Activated CD8-positive, alpha-beta T cell treated with anti-CD3 and anti-CD28 coated beads, Interleukin-2, amount 10 ng/mL, durations not matched to agents 7 days and 5 days (primary cell): ENCODE measurements around the gene ZG16. TPM values are rescaled to one million over a fixed set of nuclear protein-coding genes. Genes with fewer than 3 reads are reported as not detected.

Experiments
- ATAC-seq: fragments of 150-1000 bp; cut with Tn5 transposase; one replicate; pipeline ENCODE4 v1.10.0; 2021; ENCODE audit warnings: moderate library complexity
- CTCF ChIA-PET: fragments of 350-600 bp; sonication (Branson Sonifier 250); formaldehyde crosslinking; loops from one replicate; lab custom pipeline; 2021; ENCODE audit warnings: antibody characterized with exemption; lab: Charles Lee
- POLR2A ChIA-PET: fragments of 350-600 bp; sonication (Branson Sonifier 250); formaldehyde crosslinking; loops from one replicate; lab custom pipeline; 2021; ENCODE audit warnings: antibody characterized with exemption; lab: Charles Lee
- DNase-seq: peaks from one replicate; pipeline ENCODE4 v3.0.0-alpha.2; 2020
- H3K27ac Mint-ChIP-seq: one replicate; pipeline ENCODE4 v1.8.0; 2021; ENCODE audit warnings: mild to moderate bottlenecking, mixed read lengths
- H3K27me3 Mint-ChIP-seq: one replicate; pipeline ENCODE4 v1.8.0; 2021; ENCODE audit warnings: low read depth, mixed read lengths
- H3K36me3 Mint-ChIP-seq: one replicate; pipeline ENCODE4 v1.8.0; 2021; ENCODE audit warnings: low read depth, mixed read lengths
- H3K4me1 Mint-ChIP-seq: one replicate; pipeline ENCODE4 v1.8.0; 2021; ENCODE audit warnings: low read depth, mixed read lengths
- H3K4me3 Mint-ChIP-seq: one replicate; pipeline ENCODE4 v1.8.0; 2021; ENCODE audit warnings: mild to moderate bottlenecking, mixed read lengths
- H3K9me3 Mint-ChIP-seq: one replicate; pipeline ENCODE4 v1.8.0; 2022; ENCODE audit warnings: mixed read lengths; ENCODE audit not compliant: insufficient read depth
- total RNA-seq, 2 experiments: library from RNA; stranded (reverse); gene quantifications; one replicate each; pipeline ENCODE4 v1.2.3, GENCODE V29; 2021

Gene ZG16
- total RNA-seq, 2 experiments from 2014 or later: not detected

GRCh38 chr16:29816694-29817441 is 38.8 kb downstream of the ZG16 start:
- ChIA-PET POLR2A (interaction anchor here (0.7 to 2.3 kb wide), 9 partner anchors 9 to 368 kb away, joined by 3 to 24 read pairs (median 9); partner anchors contain the start of genes KCTD13, KIF22 and MAZ), CTCF (interaction anchor here (0.6 to 8.0 kb wide), 25 partner anchors 9 to 238 kb away, joined by 3 to 106 read pairs (median 5); partner anchors contain the start of genes KCTD13, KIF22 and MAZ)
- ATAC-seq (peak; percentile 46), DNase-seq (peak; percentile 84)
- peaks cover 69% of the 10 kb centered on the region for H3K4me1 Mint-ChIP-seq
- H3K36me3 Mint-ChIP-seq: peaks cover 41% of the 10 kb centered on the region
- peak overlapping the region; percentile 92 for H3K27ac Mint-ChIP-seq
- H3K9me3 Mint-ChIP-seq: no peaks in the 10 kb centered on the region
- H3K27me3 Mint-ChIP-seq: peaks cover 5% of the 10 kb centered on the region
- peak overlapping the region; percentile 98 for H3K4me3 Mint-ChIP-seq

- ATAC-seq: no peak
- ChIA-PET CTCF (interaction anchor here (1.0 to 8.0 kb wide), 8 partner anchors 9 to 180 kb away, joined by 3 to 106 read pairs (median 46); partner anchors contain the start of genes KIF22 and MAZ), POLR2A (interaction anchor here (1.3 to 4.1 kb wide), 4 partner anchors 9 to 109 kb away, joined by 4 to 29 read pairs (median 7); no protein-coding TSS in a partner anchor)
- peak overlapping the region; percentile 83 for H3K27ac Mint-ChIP-seq
- H3K4me1 Mint-ChIP-seq: peaks cover 71% of the 10 kb centered on the region
- peaks cover 47% of the 10 kb centered on the region for H3K36me3 Mint-ChIP-seq
- no peaks in the 10 kb centered on the region for H3K9me3 Mint-ChIP-seq
- no peaks in the 10 kb centered on the region for H3K27me3 Mint-ChIP-seq
- peak overlapping the region; percentile 98 for H3K4me3 Mint-ChIP-seq
- no peak for DNase-seq
Observed at GRCh38 chr16:29818082-29818481, 40.0 kb downstream of the ZG16 start.

GRCh38 chr16:29819506-29819905 is 41.5 kb downstream of the ZG16 start:
- ChIA-PET POLR2A (interaction anchor here (0.8 to 4.1 kb wide), 5 partner anchors 8 to 29 kb away, joined by 3 to 29 read pairs (median 5); partner anchors contain the start of genes MAZ and PRRT2), CTCF (interaction anchor here (0.7 to 8.0 kb wide), 7 partner anchors 11 to 176 kb away, joined by 3 to 106 read pairs (median 5); partner anchors contain the start of genes HIRIP3, INO80E and KIF22)
- Mint-ChIP-seq H3K27me3 (no peaks in the 10 kb centered on the region), H3K36me3 (peaks cover 47% of the 10 kb centered on the region), H3K4me3 (peak overlapping the region; percentile 97), H3K4me1 (peaks cover 70% of the 10 kb centered on the region), H3K27ac (peak overlapping the region; percentile 89), H3K9me3 (no peaks in the 10 kb centered on the region)
- ATAC-seq: no peak
- no peak for DNase-seq

- peak; percentile 14 for ATAC-seq
Observed at GRCh38 chr16:29820271-29820701, 42.2 kb downstream of the ZG16 start, which contains the start of gene MVP. MVP (plus strand) TSS chr16:29820462; CDS start chr16:29830550, 10,088 bp downstream.

GRCh38 chr16:29820730-29821642 is 42.9 kb downstream of the ZG16 start:
- Mint-ChIP-seq H3K36me3 (peaks cover 53% of the 10 kb centered on the region), H3K4me3 (peak overlapping the region; percentile 97), H3K4me1 (peaks cover 74% of the 10 kb centered on the region), H3K9me3 (no peaks in the 10 kb centered on the region), H3K27ac (peak overlapping the region; percentile 89), H3K27me3 (no peaks in the 10 kb centered on the region)
- ChIA-PET CTCF (interaction anchor here (1.1 to 8.0 kb wide), 11 partner anchors 13 to 235 kb away, joined by 3 to 106 read pairs (median 5); partner anchors contain the start of genes KIF22 and TAOK2), POLR2A (interaction anchor here (1.0 to 4.1 kb wide), 7 partner anchors 8 to 105 kb away, joined by 3 to 29 read pairs (median 7); partner anchors contain the start of genes KCTD13 and KIF22)
- DNase-seq (peak; percentile 67), ATAC-seq (peak; percentile 6)

More at GRCh38 chr16:29820271-29820701, 42.2 kb downstream of the ZG16 start, which contains the start of gene MVP:
- Mint-ChIP-seq H3K36me3 (peaks cover 52% of the 10 kb centered on the region), H3K4me1 (peaks cover 70% of the 10 kb centered on the region), H3K4me3 (peak within 1 kb of the TSS; percentile 97), H3K9me3 (no peaks in the 10 kb centered on the region), H3K27ac (peak within 1 kb of the TSS; percentile 89), H3K27me3 (no peaks in the 10 kb centered on the region)
- CTCF ChIA-PET: interaction anchor here (0.7 to 8.0 kb wide), 11 partner anchors 12 to 235 kb away, joined by 3 to 106 read pairs (median 5); partner anchors contain the start of genes HIRIP3, INO80E, KIF22 and TAOK2
- POLR2A ChIA-PET: interaction anchor here (0.8 to 4.1 kb wide), 9 partner anchors 9 to 106 kb away, joined by 3 to 29 read pairs (median 5); partner anchors contain the start of genes KCTD13, KIF22 and PRRT2
- DNase-seq: peak; percentile 68

- POLR2A ChIA-PET: interaction anchor here (1.6 to 4.1 kb wide), 4 partner anchors 14 to 32 kb away, joined by 4 to 29 read pairs (median 11); partner anchors contain the start of gene KIF22
- peaks cover 78% of the 10 kb centered on the region for H3K4me1 Mint-ChIP-seq
- peak overlapping the region; percentile 89 for H3K27ac Mint-ChIP-seq
- CTCF ChIA-PET: interaction anchor here (1.2 to 8.0 kb wide), 6 partner anchors 14 to 121 kb away, joined by 3 to 106 read pairs (median 11); partner anchors contain the start of gene KIF22
- no peaks in the 10 kb centered on the region for H3K27me3 Mint-ChIP-seq
- H3K4me3 Mint-ChIP-seq: peak overlapping the region; percentile 97
- H3K9me3 Mint-ChIP-seq: no peaks in the 10 kb centered on the region
- peaks cover 52% of the 10 kb centered on the region for H3K36me3 Mint-ChIP-seq
- DNase-seq (no peak), ATAC-seq (no peak)
Observed at GRCh38 chr16:29821643-29822115, 43.6 kb downstream of the ZG16 start.

GRCh38 chr16:29824589-29825144 is 46.6 kb downstream of the ZG16 start:
- Mint-ChIP-seq H3K27ac (peak overlapping the region; percentile 74), H3K27me3 (no peaks in the 10 kb centered on the region), H3K9me3 (no peaks in the 10 kb centered on the region), H3K36me3 (peaks cover 34% of the 10 kb centered on the region), H3K4me3 (no peak overlapping the region), H3K4me1 (peaks cover 67% of the 10 kb centered on the region)
- DNase-seq (no peak), ATAC-seq (no peak)
- POLR2A ChIA-PET: interaction anchor here (0.6 to 1.9 kb wide), 4 partner anchors 17 to 673 kb away, joined by 3 to 9 read pairs (median 4); no protein-coding TSS in a partner anchor
- CTCF ChIA-PET: interaction anchor here (0.7 to 6.4 kb wide), 3 partner anchors 8 to 53 kb away, joined by 3 to 55 read pairs (median 13); partner anchors contain the start of gene PAGR1

- DNase-seq: peak; percentile 62
- ATAC-seq: peak; percentile 35
- Mint-ChIP-seq H3K27ac (peak overlapping the region; percentile 74), H3K4me1 (peaks cover 62% of the 10 kb centered on the region), H3K9me3 (no peaks in the 10 kb centered on the region), H3K36me3 (peaks cover 30% of the 10 kb centered on the region), H3K4me3 (peak overlapping the region; percentile 13), H3K27me3 (no peaks in the 10 kb centered on the region)
- ChIA-PET POLR2A (interaction anchor here (0.9 to 2.5 kb wide), 4 partner anchors 8 to 125 kb away, joined by 3 to 9 read pairs (median 6); partner anchors contain the start of gene PAGR1), CTCF (interaction anchor here (0.6 to 6.4 kb wide), 6 partner anchors 9 to 123 kb away, joined by 3 to 55 read pairs (median 6); partner anchors contain the start of gene PAGR1)
Observed at GRCh38 chr16:29825145-29826044, 47.3 kb downstream of the ZG16 start.

- no peaks in the 10 kb centered on the region for H3K27me3 Mint-ChIP-seq
- ATAC-seq (no peak), DNase-seq (no peak)
- no peak overlapping the region for H3K27ac Mint-ChIP-seq
- CTCF ChIA-PET: interaction anchor here (0.9 to 6.4 kb wide), 6 partner anchors 9 to 124 kb away, joined by 3 to 55 read pairs (median 6); partner anchors contain the start of genes KIF22 and PAGR1
- peaks cover 56% of the 10 kb centered on the region for H3K4me1 Mint-ChIP-seq
- peak overlapping the region; percentile 63 for H3K4me3 Mint-ChIP-seq
- no peaks in the 10 kb centered on the region for H3K9me3 Mint-ChIP-seq
- peaks cover 29% of the 10 kb centered on the region for H3K36me3 Mint-ChIP-seq
- POLR2A ChIA-PET: interaction anchor here (0.8 to 2.5 kb wide), 8 partner anchors 9 to 142 kb away, joined by 3 to 9 read pairs (median 5); partner anchors contain the start of genes KCTD13, PAGR1 and PRRT2
Observed at GRCh38 chr16:29826342-29826695, 48.3 kb downstream of the ZG16 start.
